ENCODE measurements around the gene MEIS1. TPM values are rescaled to one million over a fixed set of nuclear protein-coding genes. Genes with fewer than 3 reads are reported as not detected.

MEIS1 gene
- total and polyA plus RNA-seq, 2 donors (not counting 3 experiments of a cell fraction or from before 2014, with no cell fraction given) = 10.0 to 26.5 TPM

DNA sequence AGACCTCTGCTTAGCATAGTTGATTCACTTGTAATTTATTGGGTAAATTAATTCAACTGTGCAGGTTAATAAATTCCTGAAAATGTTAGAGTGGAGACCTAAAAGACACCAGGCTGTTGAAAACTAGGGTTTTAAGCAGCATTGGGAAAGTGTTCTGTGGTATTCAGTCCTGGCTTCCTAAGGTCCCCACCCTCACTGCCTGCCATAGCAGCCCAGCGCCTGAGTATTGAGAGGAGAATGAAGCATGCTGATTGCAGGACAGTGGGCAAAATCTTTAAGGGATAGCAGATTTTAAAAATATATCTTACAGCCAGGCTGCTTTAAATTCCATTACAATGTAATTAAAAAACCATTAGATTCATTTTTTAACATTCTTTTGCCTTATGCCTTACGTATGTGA, 20.6 kb downstream of the MEIS1 start:
- Histone ChIP-seq H3K4me2 (ENCODE audit: insufficient read depth, low read length) (no peak overlapping the region), H3K9me3 (replicated peaks; ENCODE audit: control insufficient read depth, insufficient read depth, low read length) (no peaks in the 10 kb centered on the region), H3K4me1 (ENCODE audit: control insufficient read depth, extremely low read depth, insufficient read depth, low read length) (no peaks in the 10 kb centered on the region), H4K20me1 (replicated peaks; ENCODE audit: control insufficient read depth, extremely low read depth, insufficient read depth, low read length) (no peaks in the 10 kb centered on the region), H2AFZ (ENCODE audit: low read depth, low read length) (no peak overlapping the region), H3K9me1 (replicated peaks; ENCODE audit: control insufficient read depth, extremely low read depth, insufficient read depth, low read length) (no peaks in the 10 kb centered on the region), H3K4me3 (replicated peaks in 1 of 3; ENCODE audit: insufficient read depth in 1 of 3, low read depth in 1 of 3, low read length in 3 of 3) (no peak overlapping the region), H3K27me3 (ENCODE audit: control insufficient read depth in 2 of 2, insufficient read depth in 2 of 2, low read length in 2 of 2) (no peaks in the 10 kb centered on the region), H3K9ac (replicated peaks; ENCODE audit: extremely low read depth, insufficient read depth, low read length) (no peak overlapping the region), H3K27ac (ENCODE audit: insufficient read depth, low read depth, low read length) (no peak overlapping the region), H3K79me2 (ENCODE audit: control insufficient read depth, insufficient read depth, low read length) (no peaks in the 10 kb centered on the region), H3K36me3 (ENCODE audit: control insufficient read depth in 2 of 2, extremely low read depth in 1 of 2, insufficient read depth in 2 of 2, low read length in 2 of 2) (peaks cover 0 to 3% of the 10 kb centered on the region in 2 experiments)
- TF ChIP-seq MAX (IDR thresholded peaks at IDR 0.05; ENCODE audit: insufficient read depth, insufficient read length) (no peak), GATA2 (IDR thresholded peaks at IDR 0.05; ENCODE audit: insufficient read depth, insufficient read length, low read depth, low read length) (no peak), CTCF (IDR thresholded peaks at IDR 0.05; ENCODE audit: extremely low read depth in 1 of 2, insufficient read depth in 1 of 2, low read depth in 1 of 2, low read length in 2 of 2) (no peak), JUN (IDR thresholded peaks at IDR 0.05; ENCODE audit: borderline replicate concordance, insufficient read depth, insufficient read length, low read depth) (no peak), EZH2 (IDR thresholded peaks at IDR 0.05; ENCODE audit: borderline replicate concordance, low read depth, low read length, severe bottlenecking) (no peak), FOS (IDR thresholded peaks at IDR 0.05; ENCODE audit: borderline replicate concordance, insufficient read depth, low read length) (no peak), POLR2AphosphoS5 (IDR thresholded peaks at IDR 0.05; ENCODE audit: insufficient read depth, low read depth, low read length) (no peak), MYC (IDR thresholded peaks at IDR 0.05; ENCODE audit: low read depth, low read length) (no peak), POLR2A (IDR thresholded peaks at IDR 0.05; ENCODE audit: low read depth, low read length) (no peak)
- intact Hi-C loops (cut with micrococcal nuclease) (no loop called here), dilution Hi-C loops (cut with MboI; ENCODE audit: extremely low pct_ligation_motif_present, low sequenced_read_pairs) (no loop called here)
- DNase-seq (ENCODE audit: low read depth, low spot score) (no peak), FAIRE-seq (no peak)
- ChIA-PET POLR2A (no interaction called here), CTCF (interaction anchor here (0.6 kb wide), 1 partner anchor 1317 kb away, joined by 3 read pairs; no protein-coding TSS in a partner anchor)
- no TSS peak for BruUV-seq (replicated peaks)

Measured in endothelial cell of umbilical vein (primary cell).